SHP77 (cell line): ENCODE data around the gene PDPN.

Experiments
- DNase-seq, 2 experiments: peaks; one replicate each; lab custom pipeline; 2025; lab: John Stamatoyannopoulos, UW

The PDPN gene

GRCh38 chr1:13577846-13578245 lies 5.8 kb upstream of the PDPN start:
- no peak for DNase-seq

GRCh38 chr1:13581446-13581845 lies 2.2 kb upstream of the PDPN start:
- DNase-seq = no peak

- no peak for DNase-seq
Measured at GRCh38 chr1:13582713-13583443, 754 bp upstream of the PDPN start.

- DNase-seq = no peak
Measured at GRCh38 chr1:13583966-13584791, 547 bp downstream of the PDPN start.

GRCh38 chr1:13584876-13585611 lies 1.4 kb downstream of the PDPN start:
- DNase-seq = no peak

- no peak for DNase-seq
Measured at GRCh38 chr1:13585612-13585991, 2.0 kb downstream of the PDPN start.

GRCh38 chr1:13586001-13586400 lies 2.4 kb downstream of the PDPN start:
- no peak for DNase-seq

GRCh38 chr1:13587256-13588030 lies 3.8 kb downstream of the PDPN start:
- no peak for DNase-seq

GRCh38 chr1:13588946-13589796 lies 5.5 kb downstream of the PDPN start:
- no peak for DNase-seq

GRCh38 chr1:13590486-13590885 lies 6.9 kb downstream of the PDPN start:
- no peak for DNase-seq

GRCh38 chr1:13593511-13594131 lies 10.0 kb downstream of the PDPN start:
- DNase-seq = no peak

- DNase-seq = no peak
Measured at GRCh38 chr1:13595411-13595810, 11.8 kb downstream of the PDPN start.

- DNase-seq = no peak
Measured at GRCh38 chr1:13597166-13597565, 13.5 kb downstream of the PDPN start.

- no peak for DNase-seq
Measured at GRCh38 chr1:13600762-13601453, 17.3 kb downstream of the PDPN start.

GRCh38 chr1:13604176-13604575 lies 20.5 kb downstream of the PDPN start:
- no peak for DNase-seq

- DNase-seq = no peak
Measured at GRCh38 chr1:13604721-13605120, 21.1 kb downstream of the PDPN start.

GRCh38 chr1:13605159-13605558 lies 21.5 kb downstream of the PDPN start:
- no peak for DNase-seq

- no peak for DNase-seq
Measured at GRCh38 chr1:13607002-13607401, 23.4 kb downstream of the PDPN start.

GRCh38 chr1:13616234-13616633 lies 32.6 kb downstream of the PDPN start:
- DNase-seq = no peak

- DNase-seq = no peak
Measured at GRCh38 chr1:13617108-13617507, 33.5 kb downstream of the PDPN start.
